ENCODE results near the gene NDUFS3. TPM values are rescaled to one million over a fixed set of nuclear protein-coding genes. Genes with fewer than 3 reads are reported as not detected.

NDUFS3 gene
- total RNA-seq, 1 experiment from 2014 or later = 122 TPM

Other genes starting within 250 kb of the NDUFS3 start
- not detected in 2 replicates for gene MYBPC3, start 226.4 kb upstream of the NDUFS3 start, total RNA-seq (2014; rRNA removed; shearing (Covaris generic))
- not detected in 2 replicates for gene SPI1, start 200.5 kb upstream of the NDUFS3 start, total RNA-seq (2014; rRNA removed; shearing (Covaris generic))
- 8.5 and 9.1 TPM in 2 replicates for gene SLC39A13, start 170.5 kb upstream of the NDUFS3 start, total RNA-seq (2014; rRNA removed; shearing (Covaris generic))
- gene PSMC3, start 152.6 kb upstream of the NDUFS3 start, total RNA-seq (2014; rRNA removed; shearing (Covaris generic)) = 195 and 221 TPM in 2 replicates
- not detected in 2 replicates for gene RAPSN, start 129.9 kb upstream of the NDUFS3 start, total RNA-seq (2014; rRNA removed; shearing (Covaris generic))
- 52.1 and 58.8 TPM in 2 replicates for gene CELF1, start 25.9 kb upstream of the NDUFS3 start, total RNA-seq (2014; rRNA removed; shearing (Covaris generic))
- 108 and 137 TPM in 2 replicates for gene PTPMT1, start 13.5 kb upstream of the NDUFS3 start, total RNA-seq (2014; rRNA removed; shearing (Covaris generic))
- gene KBTBD4, start 104 bp upstream of the NDUFS3 start, total RNA-seq (2014; rRNA removed; shearing (Covaris generic)) = 30.8 and 35.5 TPM in 2 replicates
- gene FAM180B, start 7.6 kb downstream of the NDUFS3 start, total RNA-seq (2014; rRNA removed; shearing (Covaris generic)) = not detected in 2 replicates
- not detected in 2 replicates for gene C1QTNF4, start 15.3 kb downstream of the NDUFS3 start, total RNA-seq (2014; rRNA removed; shearing (Covaris generic))
- 116 and 177 TPM in 2 replicates for gene MTCH2, start 63.5 kb downstream of the NDUFS3 start, total RNA-seq (2014; rRNA removed; shearing (Covaris generic))
- gene AGBL2, start 136.3 kb downstream of the NDUFS3 start, total RNA-seq (2014; rRNA removed; shearing (Covaris generic)) = 0.12 TPM in 2 replicates
- gene FNBP4, start 188.3 kb downstream of the NDUFS3 start, total RNA-seq (2014; rRNA removed; shearing (Covaris generic)) = 13.1 and 17.6 TPM in 2 replicates

Data from H4 (cell line).